Neuronal stem cell (in vitro differentiated cells): ENCODE data around the gene DOK4.

Source experiments
- DNase-seq: peaks from one replicate; pipeline ENCODE4 v3.0.0-alpha.2; 2013; ENCODE audit warnings: low spot score
- H2AFZ ChIP-seq: one replicate; pipeline ENCODE4 v1.6.1; 2013; ENCODE audit warnings: mild to moderate bottlenecking, low read length, inconsistent platforms
- H2AK5ac ChIP-seq: 2 replicates; pipeline ENCODE4 v1.6.1; 2013; ENCODE audit warnings: low read depth, mild to moderate bottlenecking, inconsistent platforms, low read length, moderate library complexity, mixed read lengths
- H2BK120ac ChIP-seq: 2 replicates; pipeline ENCODE4 v1.6.1; 2013; ENCODE audit warnings: low read depth, mild to moderate bottlenecking, inconsistent platforms, low read length, moderate library complexity, mixed read lengths
- H2BK12ac ChIP-seq: one replicate; pipeline ENCODE4 v1.6.1; 2013; ENCODE audit warnings: low read length, inconsistent platforms
- H2BK15ac ChIP-seq: 2 replicates; pipeline ENCODE4 v1.6.1; 2013; ENCODE audit warnings: mild to moderate bottlenecking, low read length, inconsistent platforms, mixed read lengths
- H2BK5ac ChIP-seq: one replicate; pipeline ENCODE4 v1.6.1; 2013; ENCODE audit warnings: inconsistent platforms, mild to moderate bottlenecking, low read length, moderate library complexity
- H3K14ac ChIP-seq: one replicate; pipeline ENCODE4 v1.6.1; 2013; ENCODE audit warnings: low read length, inconsistent platforms
- H3K18ac ChIP-seq: 2 replicates; pipeline ENCODE4 v1.6.1; 2013; ENCODE audit warnings: low read length, inconsistent platforms
- H3K23ac ChIP-seq: 2 replicates; pipeline ENCODE4 v1.6.1; 2013; ENCODE audit warnings: low read depth, mild to moderate bottlenecking, mixed read lengths, low read length, inconsistent platforms; ENCODE audit not compliant: poor library complexity
- H3K27ac ChIP-seq: replicated peaks from 3 replicates; pipeline ENCODE4 v1.5.1; 2013; ENCODE audit warnings: low read length, inconsistent platforms
- H3K27me3 ChIP-seq, 3 experiments: 2 replicates each; pipeline ENCODE4 v1.6.1; 2013; ENCODE audit warnings: low read length in 3 of 3, mild to moderate bottlenecking in 2 of 3, inconsistent platforms in 1 of 3, low read depth in 1 of 3, mixed read lengths in 1 of 3, moderate library complexity in 1 of 3; ENCODE audit not compliant: control insufficient read depth in 3 of 3, insufficient read depth in 3 of 3
- H3K36me3 ChIP-seq, 2 donors: replicated peaks in 1 of 2; 2 replicates each; pipeline ENCODE4 v1.6.1; 2013; ENCODE audit warnings: low read length in 2 of 2; ENCODE audit not compliant: control insufficient read depth in 2 of 2, insufficient read depth in 2 of 2
- H3K4ac ChIP-seq: 2 replicates; pipeline ENCODE4 v1.6.1; 2013; ENCODE audit warnings: inconsistent platforms, mild to moderate bottlenecking, low read length, moderate library complexity
- H3K4me1 ChIP-seq, 2 donors: 1 replicate in 1 of 2; 2 replicates in 1 of 2; pipeline ENCODE4 v1.6.1; 2013; ENCODE audit warnings: low read length in 2 of 2, low read depth in 1 of 2; ENCODE audit not compliant: control insufficient read depth in 2 of 2, insufficient read depth in 1 of 2
- H3K4me2 ChIP-seq: one replicate; pipeline ENCODE4 v1.6.1; 2013; ENCODE audit warnings: mild to moderate bottlenecking, low read length, inconsistent platforms; ENCODE audit not compliant: insufficient read depth, poor library complexity, severe bottlenecking
- H3K4me3 ChIP-seq, 2 donors: 2 replicates each; pipeline ENCODE4 v1.5.1; 2013; ENCODE audit warnings: low read length in 2 of 2, mild to moderate bottlenecking in 2 of 2, inconsistent platforms in 1 of 2, moderate library complexity in 1 of 2
- H3K79me1 ChIP-seq: one replicate; pipeline ENCODE4 v1.6.1; 2013; ENCODE audit warnings: low read depth, mild to moderate bottlenecking, inconsistent platforms, low read length, moderate library complexity
- H3K9ac ChIP-seq: one replicate; pipeline ENCODE4 v1.6.1; 2013; ENCODE audit warnings: mild to moderate bottlenecking, low read depth, low read length, inconsistent platforms; ENCODE audit not compliant: poor library complexity
- H3K9me3 ChIP-seq, 2 donors: replicated peaks in 1 of 2; 2 replicates each; pipeline versions ENCODE3 to v1.6.1; 2013; ENCODE audit warnings: low read length in 2 of 2, mild to moderate bottlenecking in 2 of 2, inconsistent platforms in 1 of 2, low read depth in 1 of 2, mixed read lengths in 1 of 2, moderate library complexity in 1 of 2; ENCODE audit not compliant: control insufficient read depth in 2 of 2, insufficient read depth in 1 of 2
- H4K8ac ChIP-seq: one replicate; pipeline ENCODE4 v1.6.1; 2013; ENCODE audit warnings: low read depth, mild to moderate bottlenecking, inconsistent platforms, low read length, moderate library complexity
- H4K91ac ChIP-seq: one replicate; pipeline ENCODE4 v1.6.1; 2013; ENCODE audit warnings: low read length, low read depth, mild to moderate bottlenecking, inconsistent platforms; ENCODE audit not compliant: poor library complexity
- WGBS, 2 donors: extraction: QIAGEN DNeasy Blood & Tissue Kit; methylation state at CpG; one replicate each; pipeline ENCODE4 v1.1.7; 2013; ENCODE audit warnings: missing lambda C conversion rate in 2 of 2, mixed read lengths in 1 of 2; ENCODE audit not compliant: insufficient read length in 2 of 2, insufficient replicate concordance in 1 of 2; ENCODE audit errors: extremely low coverage in 2 of 2; 5-methylcytosine and 5-hydroxymethylcytosine counted together

The DOK4 gene

GRCh38 chr16:57531253-57531575, 44.9 kb upstream of the DOK4 start:
- Histone ChIP-seq H3K4ac (no peak overlapping the region), H4K91ac (no peak overlapping the region), H3K4me1 (peaks cover 28 to 37% of the 10 kb centered on the region in 2 donors), H3K4me3 (no peak overlapping the region), H3K14ac (no peak overlapping the region), H3K79me1 (peaks cover 14% of the 10 kb centered on the region), H2BK15ac (no peak overlapping the region), H3K4me2 (no peak overlapping the region), H3K36me3 (peaks cover 0 to 4% of the 10 kb centered on the region in 2 donors), H2AK5ac (peak overlapping the region; percentile 80), H3K9me3 (no peaks in the 10 kb centered on the region), H3K9ac (no peak overlapping the region), H3K18ac (no peak overlapping the region), H4K8ac (no peak overlapping the region), H3K27me3 (peaks cover 0 to 20% (median 0%) of the 10 kb centered on the region in 3 experiments), H2BK12ac (no peak overlapping the region), H3K23ac (no peak overlapping the region), H2BK120ac (no peak overlapping the region), H3K27ac (no peak overlapping the region), H2AFZ (no peak overlapping the region), H2BK5ac (no peak overlapping the region)
- no peak for DNase-seq
- WGBS, 2 donors = no CpG with 5 or more reads among the region's 3 CpGs

GRCh38 chr16:57530522-57531252, 44.4 kb upstream of the DOK4 start:
- peak overlapping the region; percentile 1 for H2BK15ac ChIP-seq
- H3K4me3 ChIP-seq = peak overlapping the region in 1 of 2 donors; percentile 21
- H2BK120ac ChIP-seq = peak overlapping the region; percentile 51
- no peak overlapping the region for H3K4me2 ChIP-seq
- no peak overlapping the region for H3K9ac ChIP-seq
- peaks cover 14% of the 10 kb centered on the region for H3K79me1 ChIP-seq
- H2BK12ac ChIP-seq = no peak overlapping the region
- no peak overlapping the region for H3K14ac ChIP-seq
- no peak overlapping the region for H3K4ac ChIP-seq
- no peak overlapping the region for H3K27ac ChIP-seq
- H3K36me3 ChIP-seq = peaks cover 0 to 4% of the 10 kb centered on the region in 2 donors
- no peak overlapping the region for H2BK5ac ChIP-seq
- H3K27me3 ChIP-seq = peaks cover 0 to 20% (median 0%) of the 10 kb centered on the region in 3 experiments
- peak overlapping the region; percentile 80 for H2AK5ac ChIP-seq
- H3K23ac ChIP-seq = peak overlapping the region; percentile 46
- no peaks in the 10 kb centered on the region for H3K9me3 ChIP-seq
- no peak overlapping the region for H4K91ac ChIP-seq
- H4K8ac ChIP-seq = no peak overlapping the region
- H3K4me1 ChIP-seq = peaks cover 28 to 36% of the 10 kb centered on the region in 2 donors
- WGBS, 2 donors = no CpG with 5 or more reads among the region's 22 CpGs
- no peak for DNase-seq
- no peak overlapping the region for H3K18ac ChIP-seq
- H2AFZ ChIP-seq = no peak overlapping the region

- no CpG with 5 or more reads among the region's 7 CpGs for WGBS, 2 donors
- H3K18ac ChIP-seq = no peak overlapping the region
Measured at GRCh38 chr16:57530104-57530521, 43.8 kb upstream of the DOK4 start.

GRCh38 chr16:57529391-57530103, 43.3 kb upstream of the DOK4 start:
- Histone ChIP-seq H3K18ac (no peak overlapping the region), H3K9ac (peak overlapping the region; percentile 82), H2AFZ (no peak overlapping the region), H3K4me1 (peaks cover 24 to 30% of the 10 kb centered on the region in 2 donors), H3K36me3 (peaks cover 0 to 4% of the 10 kb centered on the region in 2 donors), H3K14ac (no peak overlapping the region), H3K4me2 (peak overlapping the region; percentile 93), H2BK15ac (no peak overlapping the region), H2BK12ac (no peak overlapping the region), H3K23ac (no peak overlapping the region), H3K27me3 (peaks cover 0 to 20% (median 0%) of the 10 kb centered on the region in 3 experiments), H2BK120ac (no peak overlapping the region), H4K8ac (no peak overlapping the region), H2AK5ac (no peak overlapping the region), H3K79me1 (peaks cover 9% of the 10 kb centered on the region), H3K4me3 (peak overlapping the region in 1 of 2 donors; percentile 84), H4K91ac (no peak overlapping the region), H2BK5ac (no peak overlapping the region), H3K4ac (no peak overlapping the region), H3K9me3 (no peaks in the 10 kb centered on the region), H3K27ac (no peak overlapping the region)
- no peak for DNase-seq
- WGBS, 2 donors = no CpG with 5 or more reads among the region's 14 CpGs

More at GRCh38 chr16:57530104-57530521, 43.8 kb upstream of the DOK4 start:
- H3K23ac ChIP-seq = no peak overlapping the region
- H3K9ac ChIP-seq = no peak overlapping the region
- no peak for DNase-seq
- no peak overlapping the region for H2BK120ac ChIP-seq
- no peak overlapping the region for H2BK5ac ChIP-seq
- H2BK12ac ChIP-seq = no peak overlapping the region
- H3K27me3 ChIP-seq = peaks cover 0 to 20% (median 0%) of the 10 kb centered on the region in 3 experiments
- H3K4ac ChIP-seq = no peak overlapping the region
- no peak overlapping the region for H2AK5ac ChIP-seq
- peaks cover 24 to 32% of the 10 kb centered on the region in 2 donors for H3K4me1 ChIP-seq
- peaks cover 11% of the 10 kb centered on the region for H3K79me1 ChIP-seq
- H3K4me2 ChIP-seq = no peak overlapping the region
- H3K27ac ChIP-seq = no peak overlapping the region
- H3K4me3 ChIP-seq = peak overlapping the region in 1 of 2 donors; percentile 21
- H3K36me3 ChIP-seq = peaks cover 0 to 4% of the 10 kb centered on the region in 2 donors
- no peak overlapping the region for H4K91ac ChIP-seq
- H2BK15ac ChIP-seq = no peak overlapping the region
- no peak overlapping the region for H3K14ac ChIP-seq
- H2AFZ ChIP-seq = no peak overlapping the region
- no peak overlapping the region for H4K8ac ChIP-seq
- H3K9me3 ChIP-seq = no peaks in the 10 kb centered on the region
